KMS-11 (cell line): Measurements from ENCODE around the gene RNF208.

Experiments
- H2AFZ ChIP-seq: fragments of 200-600 bp; sonication (generic); 2 replicates; pipeline ENCODE4 v1.6.1; 2016; ENCODE audit warnings: antibody characterized with exemption, mixed run types, low read depth
- H3K27ac ChIP-seq: fragments of 200-600 bp; sonication (generic); 2 replicates; pipeline ENCODE4 v1.6.1; 2016; ENCODE audit warnings: mild to moderate bottlenecking, mixed run types
- H3K27me3 ChIP-seq: fragments of 200-600 bp; sonication (generic); 2 replicates; pipeline ENCODE4 v1.6.1; 2017; ENCODE audit warnings: mild to moderate bottlenecking, low read depth, mixed run types, moderate library complexity; ENCODE audit not compliant: insufficient read depth
- H3K36me3 ChIP-seq: fragments of 200-600 bp; sonication (generic); 2 replicates; pipeline ENCODE4 v1.6.1; 2017; ENCODE audit warnings: mild to moderate bottlenecking, mixed run types; ENCODE audit not compliant: insufficient read depth
- H3K4me1 ChIP-seq: fragments of 200-600 bp; sonication (generic); 2 replicates; pipeline ENCODE4 v1.6.1; 2016; ENCODE audit warnings: mild to moderate bottlenecking, low read depth, mixed run types; ENCODE audit not compliant: poor library complexity, severe bottlenecking
- H3K4me2 ChIP-seq: fragments of 200-600 bp; sonication (generic); 2 replicates; pipeline ENCODE4 v1.7.0; 2016; ENCODE audit warnings: mild to moderate bottlenecking, mixed run types
- H3K4me3 ChIP-seq: fragments of 200-600 bp; sonication (generic); IDR thresholded peaks from 2 replicates; pipeline ENCODE4 v1.6.1; 2017; ENCODE audit warnings: low read depth, low read length, mixed read lengths; ENCODE audit not compliant: insufficient read depth
- H3K79me2 ChIP-seq: fragments of 200-600 bp; sonication (generic); 2 replicates; pipeline ENCODE4 v1.6.1; 2016; ENCODE audit warnings: low read depth, mixed run types; ENCODE audit not compliant: insufficient read depth
- H3K9ac ChIP-seq: fragments of 200-600 bp; sonication (generic); 2 replicates; pipeline ENCODE4 v1.6.1; 2016; ENCODE audit warnings: mild to moderate bottlenecking, mixed run types
- H4K20me1 ChIP-seq: fragments of 200-600 bp; sonication (generic); 2 replicates; pipeline ENCODE4 v1.6.1; 2016; ENCODE audit warnings: mild to moderate bottlenecking, mixed run types; ENCODE audit not compliant: insufficient read depth
- TF ChIP-seq, protein P1 (sequence below): fragments of 200-600 bp; sonication (generic); conservative IDR thresholded peaks from 2 replicates; pipeline ENCODE4 v1.6.1; 2017; ENCODE audit warnings: low read depth, mild to moderate bottlenecking, antibody characterized with exemption, low read length, moderate library complexity, mixed read lengths

RNF208 gene

GRCh38 chr9:137188490-137189296, 33.3 kb downstream of the RNF208 start, which contains the start of the genes ANAPC2 and SSNA1:
Gene ANAPC2, minus strand, starts transcription at chr9:137188560. Its CDS starts 28 bp downstream, at chr9:137188532.
Gene SSNA1, plus strand, starts transcription at chr9:137188676. Its CDS starts 51 bp downstream, at chr9:137188727.
- peak within 1 kb of the TSS; percentile 81 for H3K9ac ChIP-seq
- peak within 1 kb of the TSS; percentile 60 for H2AFZ ChIP-seq
- H3K4me1 ChIP-seq: peaks cover 24% of the 10 kb centered on the region
- H3K4me3 ChIP-seq: peak within 1 kb of the TSS; percentile 37
- H3K79me2 ChIP-seq: peaks cover 31% of the 10 kb centered on the region
- peak within 1 kb of the TSS; percentile 90 for H3K27ac ChIP-seq
- H3K4me2 ChIP-seq: peak within 1 kb of the TSS; percentile 97
- H3K36me3 ChIP-seq: no peaks in the 10 kb centered on the region
- TF ChIP-seq, protein P1, sequence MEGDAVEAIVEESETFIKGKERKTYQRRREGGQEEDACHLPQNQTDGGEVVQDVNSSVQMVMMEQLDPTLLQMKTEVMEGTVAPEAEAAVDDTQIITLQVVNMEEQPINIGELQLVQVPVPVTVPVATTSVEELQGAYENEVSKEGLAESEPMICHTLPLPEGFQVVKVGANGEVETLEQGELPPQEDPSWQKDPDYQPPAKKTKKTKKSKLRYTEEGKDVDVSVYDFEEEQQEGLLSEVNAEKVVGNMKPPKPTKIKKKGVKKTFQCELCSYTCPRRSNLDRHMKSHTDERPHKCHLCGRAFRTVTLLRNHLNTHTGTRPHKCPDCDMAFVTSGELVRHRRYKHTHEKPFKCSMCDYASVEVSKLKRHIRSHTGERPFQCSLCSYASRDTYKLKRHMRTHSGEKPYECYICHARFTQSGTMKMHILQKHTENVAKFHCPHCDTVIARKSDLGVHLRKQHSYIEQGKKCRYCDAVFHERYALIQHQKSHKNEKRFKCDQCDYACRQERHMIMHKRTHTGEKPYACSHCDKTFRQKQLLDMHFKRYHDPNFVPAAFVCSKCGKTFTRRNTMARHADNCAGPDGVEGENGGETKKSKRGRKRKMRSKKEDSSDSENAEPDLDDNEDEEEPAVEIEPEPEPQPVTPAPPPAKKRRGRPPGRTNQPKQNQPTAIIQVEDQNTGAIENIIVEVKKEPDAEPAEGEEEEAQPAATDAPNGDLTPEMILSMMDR: peak; percentile 47
- H4K20me1 ChIP-seq: no peaks in the 10 kb centered on the region
- no peaks in the 10 kb centered on the region for H3K27me3 ChIP-seq

GRCh38 chr9:137188086-137188489, 34.0 kb downstream of the RNF208 start:
- peaks cover 24% of the 10 kb centered on the region for H3K4me1 ChIP-seq
- H3K9ac ChIP-seq: peak overlapping the region; percentile 81; the same call in 1 of the 2 replicates
- H4K20me1 ChIP-seq: no peaks in the 10 kb centered on the region
- peak overlapping the region; percentile 90 for H3K27ac ChIP-seq
- peak overlapping the region; percentile 97 for H3K4me2 ChIP-seq
- H3K36me3 ChIP-seq: no peaks in the 10 kb centered on the region
- peaks cover 31% of the 10 kb centered on the region for H3K79me2 ChIP-seq
- H2AFZ ChIP-seq: peak overlapping the region; percentile 60
- peak overlapping the region; percentile 37 for H3K4me3 ChIP-seq
- no peaks in the 10 kb centered on the region for H3K27me3 ChIP-seq
- TF ChIP-seq, protein P1: no peak

- H3K9ac ChIP-seq: peak overlapping the region; percentile 81; the same call in 1 of the 2 replicates
- H3K27ac ChIP-seq: no peak overlapping the region; the same call in 1 of the 2 replicates
- peaks cover 31% of the 10 kb centered on the region for H3K79me2 ChIP-seq
- H3K27me3 ChIP-seq: no peaks in the 10 kb centered on the region
- TF ChIP-seq, protein P1: no peak
- peak overlapping the region; percentile 97 for H3K4me2 ChIP-seq
- no peaks in the 10 kb centered on the region for H4K20me1 ChIP-seq
- peak overlapping the region; percentile 37 for H3K4me3 ChIP-seq
- no peaks in the 10 kb centered on the region for H3K36me3 ChIP-seq
- no peak overlapping the region for H2AFZ ChIP-seq
- H3K4me1 ChIP-seq: peaks cover 24% of the 10 kb centered on the region
These were observed 34.7 kb downstream of the RNF208 start for GRCh38 chr9:137187386-137187785.

- H3K4me3 ChIP-seq: no peak overlapping the region
- no peaks in the 10 kb centered on the region for H4K20me1 ChIP-seq
- no peak overlapping the region for H3K9ac ChIP-seq
- TF ChIP-seq, protein P1: no peak
- H3K27me3 ChIP-seq: no peaks in the 10 kb centered on the region
- no peaks in the 10 kb centered on the region for H3K36me3 ChIP-seq
- peak overlapping the region; percentile 97; the same call in 1 of the 2 replicates for H3K4me2 ChIP-seq
- H3K27ac ChIP-seq: no peak overlapping the region
- H3K79me2 ChIP-seq: peaks cover 31% of the 10 kb centered on the region
- no peak overlapping the region for H2AFZ ChIP-seq
- H3K4me1 ChIP-seq: peaks cover 24% of the 10 kb centered on the region
These were observed 35.7 kb downstream of the RNF208 start for GRCh38 chr9:137186385-137186784.
